T-cell (primary cell): ENCODE results near the gene IFNL3. TPM values are rescaled to one million over a fixed set of nuclear protein-coding genes. Genes with fewer than 3 reads are reported as not detected.

Experiments
- ATAC-seq, 4 experiments: fragments of 200-7000 bp in 3 of 4; fragments of 150-1000 bp in 1 of 4; cut with Tn5 transposase; replicated peaks in 1 of 4; 1 replicate in 3 of 4; 2 replicates in 1 of 4; pipeline ENCODE4 v1.10.0; 2021; ENCODE audit warnings: moderate library complexity in 3 of 4, mild to moderate bottlenecking in 2 of 4, moderate number of reproducible peaks in 1 of 4
- CTCF ChIA-PET, 2 donors: fragments of 300-600 bp; sonication (Branson Sonifier 250); formaldehyde crosslinking; loops; one replicate each; lab custom pipeline; 2022; ENCODE audit warnings: antibody characterized with exemption in 2 of 2; lab: Charles Lee
- POLR2A ChIA-PET, 2 donors: fragments of 300-600 bp; sonication (Branson Sonifier 250); formaldehyde crosslinking; loops; one replicate each; lab custom pipeline; 2022; ENCODE audit warnings: antibody characterized with exemption in 2 of 2; lab: Charles Lee
- DNase-seq, 35 experiments: peaks; one replicate each; pipeline versions ENCODE4 v3.0.0 to v3.0.0-alpha.2; 2013 to 2023
- H3K27ac ChIP-seq: one replicate; pipeline ENCODE4 v1.5.1; 2013; ENCODE audit warnings: low read length
- H3K27me3 ChIP-seq, 2 experiments: replicated peaks in 1 of 2; 1 replicate in 1 of 2; 2 replicates in 1 of 2; pipeline versions ENCODE4 v1.6.1 to v1.7.0; 2013; ENCODE audit warnings: low read length in 1 of 2, mixed read lengths in 1 of 2; ENCODE audit not compliant: control insufficient read depth in 2 of 2, insufficient read depth in 2 of 2; ENCODE audit errors: extremely low read depth in 1 of 2
- H3K36me3 ChIP-seq, 2 donors: 1 replicate in 1 of 2; 2 replicates in 1 of 2; pipeline versions ENCODE4 v1.6.1 to v1.7.0; 2013; ENCODE audit warnings: low read length in 1 of 2; ENCODE audit not compliant: control insufficient read depth in 2 of 2, insufficient read depth in 1 of 2; ENCODE audit errors: extremely low read depth in 1 of 2
- H3K4me1 ChIP-seq, 2 experiments: 1 replicate in 1 of 2; 2 replicates in 1 of 2; pipeline versions ENCODE4 v1.6.1 to v1.7.0; 2013; ENCODE audit warnings: low read length in 2 of 2, mixed read lengths in 1 of 2; ENCODE audit not compliant: insufficient read depth in 2 of 2, control insufficient read depth in 1 of 2; ENCODE audit errors: extremely low read depth in 1 of 2
- H3K4me3 ChIP-seq, 2 donors: 1 replicate in 1 of 2; 2 replicates in 1 of 2; pipeline versions ENCODE4 v1.5.1 to v1.7.0; 2013; ENCODE audit warnings: mild to moderate bottlenecking in 2 of 2, low read length in 1 of 2, moderate library complexity in 1 of 2; ENCODE audit not compliant: control insufficient read depth in 1 of 2; ENCODE audit errors: extremely low read depth in 1 of 2
- H3K9me3 ChIP-seq: 2 replicates; pipeline ENCODE4 v1.7.0; 2013
- H3K27ac Mint-ChIP-seq, 2 donors: one replicate each; pipeline ENCODE4 v1.8.0; 2020 to 2021; ENCODE audit warnings: mild to moderate bottlenecking in 2 of 2, mixed read lengths in 2 of 2
- H3K27me3 Mint-ChIP-seq, 2 donors: one replicate each; pipeline ENCODE4 v1.8.0; 2021 to 2022; ENCODE audit warnings: mixed read lengths in 2 of 2
- H3K36me3 Mint-ChIP-seq: one replicate; pipeline ENCODE4 v1.8.0; 2021; ENCODE audit warnings: mixed read lengths
- H3K4me1 Mint-ChIP-seq, 3 donors: one replicate each; pipeline ENCODE4 v1.8.0; 2020 to 2022; ENCODE audit warnings: mixed read lengths in 3 of 3, mild to moderate bottlenecking in 1 of 3
- H3K4me3 Mint-ChIP-seq, 3 donors: one replicate each; pipeline ENCODE4 v1.8.0; 2020 to 2022; ENCODE audit warnings: mild to moderate bottlenecking in 3 of 3, mixed read lengths in 3 of 3, moderate library complexity in 3 of 3
- H3K9me3 Mint-ChIP-seq, 3 donors: one replicate each; pipeline ENCODE4 v1.8.0; 2020 to 2022; ENCODE audit warnings: mixed read lengths in 3 of 3
- WGBS: methylation state at CpG from one replicate; pipeline ENCODE4 v1.1.5; 2013; ENCODE audit warnings: missing lambda C conversion rate; ENCODE audit not compliant: insufficient coverage; 5-methylcytosine and 5-hydroxymethylcytosine counted together
- total RNA-seq, 35 experiments: library from RNA in 6 of 35; stranded (reverse) in 6 of 35; fragments of 120-200 nt in 1 of 35; gene quantifications; one replicate each; pipeline versions ENCODE4 v1.2.1 to v1.2.4 and lab custom pipeline; 2013 to 2026

IFNL3 gene
- total RNA-seq, 5 donors from 2014 or later (not counting 1 experiment from before 2014, with no cell fraction given) = not detected

GRCh38 chr19:39211731-39212374 lies 33.0 kb downstream of the IFNL3 start:
- Mint-ChIP-seq H3K27ac (no peak overlapping the region), H3K4me3 (no peak overlapping the region), H3K27me3 (peaks cover under 1 to 5% of the 10 kb centered on the region in 2 donors), H3K4me1 (no peaks in the 10 kb centered on the region), H3K9me3 (no peaks in the 10 kb centered on the region), H3K36me3 (no peaks in the 10 kb centered on the region)
- ChIA-PET POLR2A (no interaction called here), CTCF (interaction anchor here (0.6 to 0.8 kb wide), 3 partner anchors 83 to 116 kb away, joined by 3 to 8 read pairs (median 4); no protein-coding TSS in a partner anchor)
- H3K4me1 ChIP-seq = no peaks in the 10 kb centered on the region
- peaks cover 0 to 25% of the 10 kb centered on the region in 2 experiments for H3K27me3 ChIP-seq
- H3K9me3 ChIP-seq = no peaks in the 10 kb centered on the region
- H3K4me3 ChIP-seq = no peak overlapping the region
- H3K36me3 ChIP-seq = no peaks in the 10 kb centered on the region
- no peak overlapping the region for H3K27ac ChIP-seq
- no peak for ATAC-seq
- no peak for DNase-seq
- 85% methylated on average over 13 of the region's 13 CpGs for WGBS

GRCh38 chr19:39209196-39209595 lies 35.6 kb downstream of the IFNL3 start:
- H3K9me3 ChIP-seq = no peaks in the 10 kb centered on the region
- H3K36me3 ChIP-seq = no peaks in the 10 kb centered on the region
- no peaks in the 10 kb centered on the region for H3K4me1 ChIP-seq
- ChIA-PET CTCF (interaction anchor here in 1 of 2 donors (0.7 kb wide), 1 partner anchor 325 kb away, joined by 3 read pairs; no protein-coding TSS in a partner anchor), POLR2A (no interaction called here)
- H3K27ac Mint-ChIP-seq = no peak overlapping the region
- H3K4me3 Mint-ChIP-seq = no peak overlapping the region
- no peak overlapping the region for H3K4me3 ChIP-seq
- H3K36me3 Mint-ChIP-seq = no peaks in the 10 kb centered on the region
- peaks cover 4 to 28% of the 10 kb centered on the region in 2 experiments for H3K27me3 ChIP-seq
- WGBS = 69% methylated on average over 4 of the region's 7 CpGs
- no peak for ATAC-seq
- H3K4me1 Mint-ChIP-seq = no peaks in the 10 kb centered on the region
- H3K27me3 Mint-ChIP-seq = peaks cover 5 to 17% of the 10 kb centered on the region in 2 donors
- DNase-seq = no peak
- no peak overlapping the region for H3K27ac ChIP-seq
- H3K9me3 Mint-ChIP-seq = no peaks in the 10 kb centered on the region

- ATAC-seq = no peak
- Histone ChIP-seq H3K27ac (no peak overlapping the region), H3K36me3 (no peaks in the 10 kb centered on the region), H3K4me1 (no peaks in the 10 kb centered on the region), H3K4me3 (no peak overlapping the region), H3K9me3 (no peaks in the 10 kb centered on the region), H3K27me3 (peaks cover 4 to 32% of the 10 kb centered on the region in 2 experiments)
- Mint-ChIP-seq H3K27me3 (peaks cover 8 to 25% of the 10 kb centered on the region in 2 donors), H3K9me3 (no peaks in the 10 kb centered on the region), H3K4me1 (no peaks in the 10 kb centered on the region), H3K4me3 (no peak overlapping the region), H3K27ac (no peak overlapping the region), H3K36me3 (no peaks in the 10 kb centered on the region)
- ChIA-PET CTCF (no interaction called here), POLR2A (no interaction called here)
- WGBS = 70% methylated on average over 9 of the region's 9 CpGs
- DNase-seq = no peak
Observed at GRCh38 chr19:39208175-39208795, 36.5 kb downstream of the IFNL3 start.

- H3K4me3 Mint-ChIP-seq = no peak overlapping the region
- POLR2A ChIA-PET = no interaction called here
- no peak overlapping the region for H3K27ac Mint-ChIP-seq
Observed at GRCh38 chr19:39207293-39207836, 37.4 kb downstream of the IFNL3 start.

GRCh38 chr19:39206122-39206521 lies 38.7 kb downstream of the IFNL3 start:
- Mint-ChIP-seq H3K4me1 (no peaks in the 10 kb centered on the region), H3K27ac (no peak overlapping the region), H3K36me3 (no peaks in the 10 kb centered on the region), H3K4me3 (no peak overlapping the region), H3K9me3 (no peaks in the 10 kb centered on the region), H3K27me3 (peaks cover 24 to 46% of the 10 kb centered on the region in 2 donors)
- ATAC-seq (no peak), DNase-seq (no peak)
- no peaks in the 10 kb centered on the region for H3K4me1 ChIP-seq
- ChIA-PET CTCF (no interaction called here), POLR2A (no interaction called here)
- WGBS = 84% methylated on average over 3 of the region's 6 CpGs
- peaks cover 4 to 44% of the 10 kb centered on the region in 2 experiments for H3K27me3 ChIP-seq
- no peak overlapping the region for H3K27ac ChIP-seq
- H3K9me3 ChIP-seq = no peaks in the 10 kb centered on the region
- no peak overlapping the region for H3K4me3 ChIP-seq
- no peaks in the 10 kb centered on the region for H3K36me3 ChIP-seq

More at GRCh38 chr19:39207293-39207836, 37.4 kb downstream of the IFNL3 start:
- no CpG with 5 or more reads among the region's 6 CpGs for WGBS
- peaks cover 4 to 41% of the 10 kb centered on the region in 2 experiments for H3K27me3 ChIP-seq
- H3K4me3 ChIP-seq = no peak overlapping the region
- no peaks in the 10 kb centered on the region for H3K4me1 ChIP-seq
- DNase-seq (no peak), ATAC-seq (no peak)
- H3K36me3 ChIP-seq = no peaks in the 10 kb centered on the region
- no peaks in the 10 kb centered on the region for H3K9me3 ChIP-seq
- H3K27ac ChIP-seq = no peak overlapping the region
- Mint-ChIP-seq H3K27me3 (peaks cover 14 to 33% of the 10 kb centered on the region in 2 donors), H3K36me3 (no peaks in the 10 kb centered on the region), H3K4me1 (no peaks in the 10 kb centered on the region), H3K9me3 (no peaks in the 10 kb centered on the region)
- CTCF ChIA-PET = interaction anchor here in 1 of 2 donors (0.6 kb wide), 1 partner anchor 139 kb away, joined by 4 read pairs; no protein-coding TSS in a partner anchor

DNA sequence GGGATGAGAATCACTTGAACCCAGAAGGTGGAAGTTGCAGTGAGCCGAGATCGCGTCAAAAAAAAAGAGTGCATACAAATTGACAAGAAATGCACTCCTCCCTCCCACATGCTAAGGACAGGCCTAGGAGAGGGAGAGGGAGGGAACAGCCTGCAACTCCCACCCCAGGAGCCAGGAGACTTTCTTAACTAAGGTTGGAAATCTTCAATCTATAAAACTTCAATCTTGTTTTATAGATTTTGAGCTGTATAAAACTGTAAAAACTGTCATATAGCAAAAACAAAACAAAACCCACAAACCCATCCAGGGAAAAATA lies 39.4 kb downstream of the IFNL3 start:
- no CpG with 5 or more reads among the region's 3 CpGs for WGBS
- Histone ChIP-seq H3K4me1 (no peaks in the 10 kb centered on the region), H3K4me3 (no peak overlapping the region), H3K9me3 (no peaks in the 10 kb centered on the region), H3K36me3 (no peaks in the 10 kb centered on the region), H3K27ac (no peak overlapping the region), H3K27me3 (peaks cover 8 to 51% of the 10 kb centered on the region in 2 experiments)
- H3K4me1 Mint-ChIP-seq = no peaks in the 10 kb centered on the region
- no peaks in the 10 kb centered on the region for H3K36me3 Mint-ChIP-seq
- CTCF ChIA-PET = no interaction called here
- H3K9me3 Mint-ChIP-seq = no peaks in the 10 kb centered on the region
- H3K27me3 Mint-ChIP-seq = peaks cover 32 to 53% of the 10 kb centered on the region in 2 donors
- no peak overlapping the region for H3K27ac Mint-ChIP-seq
- ATAC-seq = no peak
- H3K4me3 Mint-ChIP-seq = no peak overlapping the region
- DNase-seq = no peak
- POLR2A ChIA-PET = no interaction called here
